Mesothelial cell of epicardium (in vitro differentiated cells): ENCODE data around the gene MARK1. TPM values are rescaled to one million over a fixed set of nuclear protein-coding genes. Genes with fewer than 3 reads are reported as not detected.

Source experiments
- DNase-seq, 2 experiments: peaks; one replicate each; pipeline ENCODE4 v3.0.0; 2021; ENCODE audit warnings: low spot score in 2 of 2; ENCODE audit not compliant: unreplicated experiment in 2 of 2
- H3K27ac Mint-ChIP-seq: 2 replicates; pipeline ENCODE4 v1.8.0; 2021; ENCODE audit warnings: mixed read lengths
- H3K27me3 Mint-ChIP-seq: 2 replicates; pipeline ENCODE4 v1.8.0; 2021; ENCODE audit warnings: low read depth, mixed read lengths
- H3K36me3 Mint-ChIP-seq: 2 replicates; pipeline ENCODE4 v1.8.0; 2021; ENCODE audit warnings: mixed read lengths
- H3K4me1 Mint-ChIP-seq: 2 replicates; pipeline ENCODE4 v1.8.0; 2021; ENCODE audit warnings: mixed read lengths
- H3K4me3 Mint-ChIP-seq: 2 replicates; pipeline ENCODE4 v1.8.0; 2021; ENCODE audit warnings: mild to moderate bottlenecking, moderate library complexity, mixed read lengths
- H3K9me3 Mint-ChIP-seq: 2 replicates; pipeline ENCODE4 v1.8.0; 2021; ENCODE audit warnings: mixed read lengths
- CTCF ChIP-seq: fragments of 200-600 bp; sonication (generic); IDR thresholded peaks from one replicate; pipeline ENCODE4 v1.5.0; 2021; ENCODE audit warnings: antibody characterized with exemption; ENCODE audit not compliant: unreplicated experiment
- total RNA-seq: library from RNA; stranded (reverse); gene quantifications from 3 replicates; pipeline ENCODE4 v1.2.1, GENCODE V29; 2021

Gene MARK1
- total RNA-seq, 1 donor from 2014 or later, result 11.8 TPM

- H3K9me3 Mint-ChIP-seq, result peaks cover 4% of the 10 kb centered on the region
These were observed 40.6 kb upstream of the MARK1 start for GRCh38 chr1:220487297-220487820.

GRCh38 chr1:220491891-220492290 lies 36.0 kb upstream of the MARK1 start:
- Mint-ChIP-seq H3K27ac (no peak overlapping the region), H3K36me3 (no peaks in the 10 kb centered on the region), H3K9me3 (no peaks in the 10 kb centered on the region), H3K27me3 (no peaks in the 10 kb centered on the region), H3K4me3 (no peak overlapping the region), H3K4me1 (peaks cover 6% of the 10 kb centered on the region)
- no peak for TF ChIP-seq CTCF
- DNase-seq, result no peak

More at GRCh38 chr1:220487297-220487820, 40.6 kb upstream of the MARK1 start:
- Mint-ChIP-seq H3K36me3 (no peaks in the 10 kb centered on the region), H3K27ac (no peak overlapping the region), H3K4me3 (no peak overlapping the region), H3K27me3 (no peaks in the 10 kb centered on the region), H3K4me1 (peaks cover 13% of the 10 kb centered on the region)
- no peak for TF ChIP-seq CTCF
- DNase-seq, result no peak

GRCh38 chr1:220497220-220497947 lies 30.6 kb upstream of the MARK1 start:
- Mint-ChIP-seq H3K4me3 (no peak overlapping the region), H3K9me3 (no peaks in the 10 kb centered on the region)

GRCh38 chr1:220498188-220498587 lies 29.7 kb upstream of the MARK1 start:
- no peak for TF ChIP-seq CTCF
- no peak for DNase-seq
- Mint-ChIP-seq H3K27ac (no peak overlapping the region), H3K4me1 (peaks cover 3% of the 10 kb centered on the region), H3K27me3 (no peaks in the 10 kb centered on the region), H3K9me3 (no peaks in the 10 kb centered on the region), H3K36me3 (no peaks in the 10 kb centered on the region), H3K4me3 (no peak overlapping the region)

More at GRCh38 chr1:220497220-220497947, 30.6 kb upstream of the MARK1 start:
- no peak for DNase-seq
- Mint-ChIP-seq H3K36me3 (no peaks in the 10 kb centered on the region), H3K4me1 (peaks cover 3% of the 10 kb centered on the region), H3K27ac (no peak overlapping the region), H3K27me3 (no peaks in the 10 kb centered on the region)
- no peak for TF ChIP-seq CTCF

GRCh38 chr1:220500372-220500771 lies 27.6 kb upstream of the MARK1 start:
- no peak overlapping the region for H3K27ac Mint-ChIP-seq
- no peak overlapping the region for H3K4me3 Mint-ChIP-seq
- H3K9me3 Mint-ChIP-seq, result no peaks in the 10 kb centered on the region
- TF ChIP-seq CTCF, result no peak
- H3K4me1 Mint-ChIP-seq, result peaks cover 3% of the 10 kb centered on the region
- H3K36me3 Mint-ChIP-seq, result no peaks in the 10 kb centered on the region
- H3K27me3 Mint-ChIP-seq, result no peaks in the 10 kb centered on the region
- DNase-seq, result no peak
